Mesendoderm (in vitro differentiated cells): ENCODE measurements around the gene SFXN4.

Experiments used
- DNase-seq: peaks from one replicate; pipeline ENCODE4 v3.0.0; 2013
- H2AK5ac ChIP-seq: 2 replicates; pipeline ENCODE4 v1.6.1; 2013; ENCODE audit warnings: low read length, inconsistent platforms
- H2BK120ac ChIP-seq: 2 replicates; pipeline ENCODE4 v1.6.1; 2013; ENCODE audit warnings: low read depth, mild to moderate bottlenecking, low read length, moderate library complexity, mixed read lengths
- H2BK15ac ChIP-seq: replicated peaks from 2 replicates; pipeline ENCODE4 v1.6.1; 2013; ENCODE audit warnings: low read depth, mild to moderate bottlenecking, moderate library complexity
- H2BK5ac ChIP-seq: 2 replicates; pipeline ENCODE4 v1.6.1; 2013; ENCODE audit warnings: low read length, inconsistent platforms
- H3K18ac ChIP-seq: 2 replicates; pipeline ENCODE4 v1.6.1; 2013; ENCODE audit warnings: mild to moderate bottlenecking, low read length, mixed read lengths
- H3K23ac ChIP-seq: one replicate; pipeline ENCODE4 v1.6.1; 2013; ENCODE audit warnings: low read length
- H3K27ac ChIP-seq: 2 replicates; pipeline ENCODE4 v1.5.1; 2013; ENCODE audit warnings: low read depth, mild to moderate bottlenecking, inconsistent platforms, low read length, moderate library complexity
- H3K27me3 ChIP-seq: 2 replicates; pipeline ENCODE4 v1.6.1; 2013; ENCODE audit warnings: low read length, control low read depth, mild to moderate bottlenecking, inconsistent platforms; ENCODE audit not compliant: insufficient read depth, poor library complexity
- H3K36me3 ChIP-seq: 2 replicates; pipeline ENCODE4 v1.6.1; 2013; ENCODE audit warnings: low read length, inconsistent platforms; ENCODE audit not compliant: control insufficient read depth, insufficient read depth
- H3K4ac ChIP-seq: one replicate; pipeline ENCODE4 v1.6.1; 2013; ENCODE audit warnings: low read depth, mild to moderate bottlenecking, low read length, moderate library complexity
- H3K4me1 ChIP-seq: 2 replicates; pipeline ENCODE4 v1.6.1; 2013; ENCODE audit warnings: low read depth, low read length, inconsistent platforms; ENCODE audit not compliant: control insufficient read depth
- H3K4me2 ChIP-seq: 2 replicates; pipeline ENCODE4 v1.6.1; 2013; ENCODE audit warnings: low read length
- H3K4me3 ChIP-seq: 2 replicates; pipeline ENCODE4 v1.5.1; 2013; ENCODE audit warnings: mild to moderate bottlenecking, low read length
- H3K56ac ChIP-seq: one replicate; pipeline ENCODE4 v1.6.1; 2013; ENCODE audit warnings: low read length
- H3K79me1 ChIP-seq: 2 replicates; pipeline ENCODE4 v1.6.1; 2013; ENCODE audit warnings: low read length, inconsistent platforms
- H3K79me2 ChIP-seq: 2 replicates; pipeline ENCODE4 v1.6.1; 2013; ENCODE audit warnings: mild to moderate bottlenecking, low read length; ENCODE audit not compliant: control insufficient read depth, insufficient read depth
- H3K9ac ChIP-seq: 2 replicates; pipeline ENCODE4 v1.6.1; 2013; ENCODE audit warnings: low read length, inconsistent platforms
- H4K5ac ChIP-seq: one replicate; pipeline ENCODE4 v1.6.1; 2013; ENCODE audit warnings: low read length
- H4K8ac ChIP-seq: one replicate; pipeline ENCODE4 v1.6.1; 2013; ENCODE audit warnings: low read depth, mild to moderate bottlenecking, control low read depth, low read length, moderate library complexity
- WGBS: extraction: QIAGEN DNeasy Blood & Tissue Kit; methylation state at CpG from one replicate; pipeline ENCODE4 v1.1.7; 2013; ENCODE audit warnings: low lambda C conversion rate, missing lambda C conversion rate; ENCODE audit not compliant: insufficient coverage; ENCODE audit errors: extremely low coverage; 5-methylcytosine and 5-hydroxymethylcytosine counted together

Gene SFXN4

GRCh38 chr10:119149157-119149556, 16.4 kb downstream of the SFXN4 start:
- H4K8ac ChIP-seq: no peak overlapping the region
- H3K18ac ChIP-seq: no peak overlapping the region
- H3K79me1 ChIP-seq: no peaks in the 10 kb centered on the region
- H3K4ac ChIP-seq: no peak overlapping the region
- no peak overlapping the region for H4K5ac ChIP-seq
- no peak overlapping the region for H2BK15ac ChIP-seq
- no peak overlapping the region for H3K4me3 ChIP-seq
- no peak overlapping the region for H3K23ac ChIP-seq
- DNase-seq: no peak
- no peak overlapping the region for H3K56ac ChIP-seq
- no peaks in the 10 kb centered on the region for H3K27me3 ChIP-seq
- no peaks in the 10 kb centered on the region for H3K4me1 ChIP-seq
- H3K4me2 ChIP-seq: no peak overlapping the region
- no peak overlapping the region for H2BK120ac ChIP-seq
- no peak overlapping the region for H3K27ac ChIP-seq
- H3K79me2 ChIP-seq: no peaks in the 10 kb centered on the region
- WGBS: no CpG with 5 or more reads among the region's 8 CpGs
- no peak overlapping the region for H2AK5ac ChIP-seq
- no peak overlapping the region for H2BK5ac ChIP-seq
- H3K9ac ChIP-seq: no peak overlapping the region
- H3K36me3 ChIP-seq: no peaks in the 10 kb centered on the region

GRCh38 chr10:119143657-119144056, 21.9 kb downstream of the SFXN4 start:
- H3K9ac ChIP-seq: no peak overlapping the region
- no peak overlapping the region for H3K18ac ChIP-seq
- H3K4ac ChIP-seq: no peak overlapping the region
- H4K8ac ChIP-seq: no peak overlapping the region
- no peaks in the 10 kb centered on the region for H3K79me2 ChIP-seq
- H2BK120ac ChIP-seq: no peak overlapping the region
- no peak overlapping the region for H3K23ac ChIP-seq
- H3K4me1 ChIP-seq: peaks cover 2% of the 10 kb centered on the region
- peaks cover 1% of the 10 kb centered on the region for H3K36me3 ChIP-seq
- no peak for DNase-seq
- H3K27me3 ChIP-seq: no peaks in the 10 kb centered on the region
- H3K79me1 ChIP-seq: no peaks in the 10 kb centered on the region
- H3K4me2 ChIP-seq: no peak overlapping the region
- H3K56ac ChIP-seq: no peak overlapping the region
- no peak overlapping the region for H2AK5ac ChIP-seq
- no CpG with 5 or more reads among the region's 10 CpGs for WGBS
- no peak overlapping the region for H3K4me3 ChIP-seq
- H3K27ac ChIP-seq: no peak overlapping the region
- no peak overlapping the region for H4K5ac ChIP-seq
- H2BK15ac ChIP-seq: no peak overlapping the region
- H2BK5ac ChIP-seq: no peak overlapping the region

GRCh38 chr10:119140603-119141245, 24.8 kb downstream of the SFXN4 start:
- H3K4me1 ChIP-seq: peaks cover 2% of the 10 kb centered on the region
- H3K27me3 ChIP-seq: no peaks in the 10 kb centered on the region
- H3K36me3 ChIP-seq: peaks cover 1% of the 10 kb centered on the region
- WGBS: no CpG with 5 or more reads among the region's 21 CpGs
- no peak overlapping the region for H3K23ac ChIP-seq
- H3K4ac ChIP-seq: no peak overlapping the region
- no peak overlapping the region for H2AK5ac ChIP-seq
- no peak overlapping the region for H3K18ac ChIP-seq
- no peaks in the 10 kb centered on the region for H3K79me2 ChIP-seq
- no peak overlapping the region for H4K5ac ChIP-seq
- no peak overlapping the region for H3K4me2 ChIP-seq
- no peak overlapping the region for H4K8ac ChIP-seq
- peak; percentile 73 for DNase-seq
- no peak overlapping the region for H3K9ac ChIP-seq
- H2BK120ac ChIP-seq: no peak overlapping the region
- peak overlapping the region; percentile 34 for H3K56ac ChIP-seq
- no peaks in the 10 kb centered on the region for H3K79me1 ChIP-seq
- H3K4me3 ChIP-seq: no peak overlapping the region
- H2BK15ac ChIP-seq: no peak overlapping the region
- peak overlapping the region; percentile 39 for H3K27ac ChIP-seq
- H2BK5ac ChIP-seq: no peak overlapping the region

GRCh38 chr10:119139464-119140067, 25.9 kb downstream of the SFXN4 start:
- H3K18ac ChIP-seq: no peak overlapping the region
- peak; percentile 54 for DNase-seq
- H2BK15ac ChIP-seq: no peak overlapping the region
- no peaks in the 10 kb centered on the region for H3K79me2 ChIP-seq
- peaks cover 2% of the 10 kb centered on the region for H3K4me1 ChIP-seq
- H3K27me3 ChIP-seq: no peaks in the 10 kb centered on the region
- H3K23ac ChIP-seq: no peak overlapping the region
- no peak overlapping the region for H4K8ac ChIP-seq
- H2BK5ac ChIP-seq: no peak overlapping the region
- no peak overlapping the region for H3K56ac ChIP-seq
- no peak overlapping the region for H3K4me2 ChIP-seq
- no peak overlapping the region for H2BK120ac ChIP-seq
- H2AK5ac ChIP-seq: peak overlapping the region; percentile 74
- no CpG with 5 or more reads among the region's 13 CpGs for WGBS
- H3K79me1 ChIP-seq: no peaks in the 10 kb centered on the region
- H3K9ac ChIP-seq: no peak overlapping the region
- no peak overlapping the region for H3K4ac ChIP-seq
- H3K4me3 ChIP-seq: no peak overlapping the region
- no peak overlapping the region for H3K27ac ChIP-seq
- no peak overlapping the region for H4K5ac ChIP-seq
- peaks cover 1% of the 10 kb centered on the region for H3K36me3 ChIP-seq

GRCh38 chr10:119138346-119139306, 26.9 kb downstream of the SFXN4 start:
- Histone ChIP-seq H4K8ac (no peak overlapping the region), H2AK5ac (no peak overlapping the region), H3K27me3 (no peaks in the 10 kb centered on the region), H3K79me2 (no peaks in the 10 kb centered on the region), H3K4me3 (no peak overlapping the region), H3K27ac (no peak overlapping the region), H3K4ac (no peak overlapping the region), H2BK5ac (no peak overlapping the region), H3K4me1 (peaks cover 2% of the 10 kb centered on the region), H3K18ac (no peak overlapping the region), H3K36me3 (peaks cover 1% of the 10 kb centered on the region), H4K5ac (no peak overlapping the region), H3K4me2 (no peak overlapping the region), H3K56ac (no peak overlapping the region), H3K23ac (no peak overlapping the region), H3K9ac (no peak overlapping the region), H2BK120ac (no peak overlapping the region), H2BK15ac (no peak overlapping the region), H3K79me1 (no peaks in the 10 kb centered on the region)
- no peak for DNase-seq
- no CpG with 5 or more reads among the region's 16 CpGs for WGBS
